IMR-90 (cell line): ENCODE measurements around the gene TLR1. TPM values are rescaled to one million over a fixed set of nuclear protein-coding genes. Genes with fewer than 3 reads are reported as not detected.

Experiments
- ATAC-seq: fragments of 200-7000 bp; cut with Tn5 transposase; 2 replicates; pipeline ENCODE4 v1.9.1; 2020; ENCODE audit warnings: low read depth, mild to moderate bottlenecking, moderate library complexity
- BruUV-seq: library from RNA; stranded (reverse); fragments of 400-500 nt; replicated peaks from 2 replicates; lab custom pipeline; 2021; lab: Mats Ljungman, UMichigan
- CTCF ChIA-PET: fragments of 300-600 bp; formaldehyde crosslinking; extraction: SDS; loops from one replicate; lab custom pipeline; 2021; ENCODE audit warnings: antibody characterized with exemption; lab: Yijun Ruan, JAX
- POLR2A ChIA-PET: fragments of 300-600 bp; sonication (Branson Sonifier 250); formaldehyde crosslinking; loops from one replicate; lab custom pipeline; 2022; ENCODE audit warnings: antibody characterized with exemption; ENCODE audit not compliant: unreplicated experiment; lab: Charles Lee
- DNase-seq: peaks from one replicate; pipeline ENCODE4 v3.0.0; 2013
- H2AFZ ChIP-seq: replicated peaks from 2 replicates; pipeline ENCODE3; 2013; ENCODE audit warnings: low read length, mild to moderate bottlenecking; ENCODE audit not compliant: poor library complexity
- H2AK5ac ChIP-seq: 2 replicates; pipeline ENCODE4 v1.6.1; 2013; ENCODE audit warnings: low read depth, low read length, inconsistent platforms
- H2AK9ac ChIP-seq: replicated peaks from 2 replicates; pipeline ENCODE3; 2013; ENCODE audit warnings: mild to moderate bottlenecking, low read depth, low read length, moderate library complexity; ENCODE audit not compliant: poor library complexity
- H2BK120ac ChIP-seq: 2 replicates; pipeline ENCODE4 v1.6.1; 2013; ENCODE audit warnings: low read depth, low read length, inconsistent platforms
- H2BK15ac ChIP-seq: 3 replicates; pipeline ENCODE4 v1.6.1; 2013; ENCODE audit warnings: low read depth, low read length, inconsistent platforms
- H2BK20ac ChIP-seq: 2 replicates; pipeline ENCODE4 v1.6.1; 2013; ENCODE audit warnings: low read depth, mild to moderate bottlenecking, inconsistent platforms, low read length, moderate library complexity
- H2BK5ac ChIP-seq: 2 replicates; pipeline ENCODE4 v1.6.1; 2013; ENCODE audit warnings: mild to moderate bottlenecking, low read depth, low read length, inconsistent platforms; ENCODE audit not compliant: poor library complexity, severe bottlenecking
- H3K14ac ChIP-seq: replicated peaks from 2 replicates; pipeline ENCODE4 v1.6.1; 2013; ENCODE audit warnings: low read depth, low read length, inconsistent platforms
- H3K18ac ChIP-seq: 2 replicates; pipeline ENCODE4 v1.6.1; 2013; ENCODE audit warnings: low read depth, low read length, control low read depth
- H3K23ac ChIP-seq: 2 replicates; pipeline ENCODE4 v1.6.1; 2013; ENCODE audit warnings: low read depth, low read length, inconsistent platforms
- H3K27ac ChIP-seq: 2 replicates; pipeline ENCODE4 v1.5.1; 2013; ENCODE audit warnings: mild to moderate bottlenecking, control low read depth, low read length; ENCODE audit not compliant: insufficient read depth
- H3K27me3 ChIP-seq: 2 replicates; pipeline ENCODE4 v1.6.1; 2013; ENCODE audit warnings: low read length; ENCODE audit not compliant: control insufficient read depth, insufficient read depth
- H3K36me3 ChIP-seq: 2 replicates; pipeline ENCODE4 v1.6.1; 2013; ENCODE audit warnings: low read length, mixed read lengths; ENCODE audit not compliant: control insufficient read depth, insufficient read depth
- H3K4ac ChIP-seq: 2 replicates; pipeline ENCODE4 v1.6.1; 2013; ENCODE audit warnings: low read depth, low read length, inconsistent platforms
- H3K4me1 ChIP-seq: 2 replicates; pipeline ENCODE4 v1.6.1; 2013; ENCODE audit warnings: low read length, mixed read lengths; ENCODE audit not compliant: control insufficient read depth, insufficient read depth
- H3K4me2 ChIP-seq: 2 replicates; pipeline ENCODE4 v1.6.1; 2013; ENCODE audit warnings: low read depth, mild to moderate bottlenecking, control low read depth, low read length, moderate library complexity
- H3K4me3 ChIP-seq: 2 replicates; pipeline ENCODE4 v1.5.1; 2013; ENCODE audit warnings: low read depth, mild to moderate bottlenecking, control low read depth, low read length, moderate library complexity; ENCODE audit not compliant: insufficient read depth
- H3K56ac ChIP-seq: 2 replicates; pipeline ENCODE4 v1.6.1; 2013; ENCODE audit warnings: low read length, inconsistent platforms; ENCODE audit not compliant: insufficient read depth; ENCODE audit errors: extremely low read depth
- H3K79me1 ChIP-seq, 2 experiments: 2 replicates each; pipeline ENCODE4 v1.6.1; 2013; ENCODE audit warnings: low read length in 2 of 2, inconsistent platforms in 1 of 2, low read depth in 1 of 2
- H3K9ac ChIP-seq: 2 replicates; pipeline ENCODE4 v1.6.1; 2013; ENCODE audit warnings: low read depth, low read length, control low read depth
- H3K9me1 ChIP-seq: 2 replicates; pipeline ENCODE4 v1.6.1; 2013; ENCODE audit warnings: low read length, inconsistent platforms; ENCODE audit not compliant: insufficient read depth
- H3K9me3 ChIP-seq: 2 replicates; pipeline ENCODE4 v1.6.1; 2013; ENCODE audit warnings: low read length; ENCODE audit not compliant: control insufficient read depth, insufficient read depth
- H4K20me1 ChIP-seq: 2 replicates; pipeline ENCODE4 v1.6.1; 2013; ENCODE audit warnings: low read length, inconsistent platforms; ENCODE audit not compliant: insufficient read depth
- H4K5ac ChIP-seq: 2 replicates; pipeline ENCODE4 v1.6.1; 2013; ENCODE audit warnings: mild to moderate bottlenecking, low read depth, low read length, control low read depth
- H4K8ac ChIP-seq, 2 experiments: 2 replicates each; pipeline ENCODE4 v1.6.1; 2013; ENCODE audit warnings: low read depth in 2 of 2, low read length in 2 of 2, control low read depth in 1 of 2, inconsistent platforms in 1 of 2
- H4K91ac ChIP-seq: 2 replicates; pipeline ENCODE4 v1.6.1; 2013; ENCODE audit warnings: low read depth, low read length, inconsistent platforms; ENCODE audit not compliant: insufficient read depth
- BHLHE40 ChIP-seq: fragments of 150-350 bp; IDR thresholded peaks from 2 replicates; pipeline ENCODE4 v1.6.1; 2016; ENCODE audit warnings: mild to moderate bottlenecking, low read depth, low read length
- CEBPB ChIP-seq: IDR thresholded peaks from 2 replicates; pipeline ENCODE4 v1.6.1; 2012; ENCODE audit warnings: low read depth, low read length, improper control_type of control experiment
- ELK1 ChIP-seq: fragments of 150-350 bp; IDR thresholded peaks from 2 replicates; pipeline ENCODE4 v1.6.1; 2016; ENCODE audit warnings: low read depth, mild to moderate bottlenecking, low read length, moderate library complexity, borderline replicate concordance
- MAFK ChIP-seq: IDR thresholded peaks from 2 replicates; pipeline ENCODE4 v1.6.1; 2012; ENCODE audit warnings: low read depth, low read length, improper control_type of control experiment
- MAZ ChIP-seq: IDR thresholded peaks from 2 replicates; pipeline ENCODE4 v1.6.1; 2012; ENCODE audit warnings: low read depth, mild to moderate bottlenecking, low read length, improper control_type of control experiment, moderate library complexity, borderline replicate concordance
- MXI1 ChIP-seq: IDR thresholded peaks from 2 replicates; pipeline ENCODE4 v1.6.1; 2012; ENCODE audit warnings: low read depth, mild to moderate bottlenecking, low read length, moderate library complexity, borderline replicate concordance
- NFE2L2 ChIP-seq: fragments of 150-350 bp; IDR thresholded peaks from 2 replicates; pipeline ENCODE4 v1.6.1; 2016; ENCODE audit warnings: low read depth, mild to moderate bottlenecking, low read length
- POLR2A ChIP-seq: IDR thresholded peaks from 2 replicates; pipeline ENCODE4 v1.6.1; 2012; ENCODE audit warnings: mild to moderate bottlenecking, low read depth, low read length
- RAD21 ChIP-seq: IDR thresholded peaks from 2 replicates; pipeline ENCODE4 v1.6.1; 2012; ENCODE audit warnings: low read length, improper control_type of control experiment
- RCOR1 ChIP-seq: IDR thresholded peaks from 2 replicates; pipeline ENCODE4 v1.6.1; 2012; ENCODE audit warnings: mild to moderate bottlenecking, low read length, improper control_type of control experiment; ENCODE audit not compliant: insufficient replicate concordance
- WGBS, 2 experiments: methylation state at CpG; one replicate each; pipeline versions ENCODE4 v1.1.5 to v1.1.7; 2013; ENCODE audit warnings: missing lambda C conversion rate in 2 of 2; ENCODE audit not compliant: insufficient read length in 1 of 2; ENCODE audit errors: extremely low coverage in 2 of 2; 5-methylcytosine and 5-hydroxymethylcytosine counted together
- dilution Hi-C: fragments of 300-500 bp; cut with HindIII; formaldehyde crosslinking; loops from one replicate; pipeline ENCODE4 v1.14.3; 2018; ENCODE audit warnings: low sequenced_read_pairs; ENCODE audit not compliant: unreplicated experiment
- in situ Hi-C: fragments of 300-500 bp; cut with MboI; formaldehyde crosslinking; loops from 3 replicates; pipeline ENCODE4 v1.14.3; 2019; ENCODE audit warnings: low sequenced_read_pairs, inconsistent platforms, mixed read lengths
- intact Hi-C: fragments of 100-400 bp; cut with micrococcal nuclease; formaldehyde crosslinking; loops from 2 replicates; pipeline ENCODE4 v1.10.0; 2022
- polyA plus RNA-seq, 3 experiments: library from polyadenylated mRNA; depleted of rRNA; stranded (reverse); fragments of >200 nt; gene quantifications; 2 replicates each; pipeline ENCODE4 v1.2.3, GENCODE V29; 2012; ENCODE audit warnings: low replicate concordance in 1 of 3
- total RNA-seq: library from RNA; depleted of rRNA; stranded (reverse); fragments of >200 nt; gene quantifications from 2 replicates; pipeline ENCODE4 v1.2.3, GENCODE V29; 2012
- TF ChIP-seq, protein P1 (sequence below): conservative IDR thresholded peaks from 2 replicates; pipeline ENCODE4 v1.5.1; 2012; ENCODE audit warnings: mild to moderate bottlenecking, low read depth, low read length, improper control_type of control experiment

TLR1 gene
- total and polyA plus RNA-seq, 2 of the 4 experiments (the other 2 are of a cell fraction) = 0.24 to 1.1 TPM

DNA sequence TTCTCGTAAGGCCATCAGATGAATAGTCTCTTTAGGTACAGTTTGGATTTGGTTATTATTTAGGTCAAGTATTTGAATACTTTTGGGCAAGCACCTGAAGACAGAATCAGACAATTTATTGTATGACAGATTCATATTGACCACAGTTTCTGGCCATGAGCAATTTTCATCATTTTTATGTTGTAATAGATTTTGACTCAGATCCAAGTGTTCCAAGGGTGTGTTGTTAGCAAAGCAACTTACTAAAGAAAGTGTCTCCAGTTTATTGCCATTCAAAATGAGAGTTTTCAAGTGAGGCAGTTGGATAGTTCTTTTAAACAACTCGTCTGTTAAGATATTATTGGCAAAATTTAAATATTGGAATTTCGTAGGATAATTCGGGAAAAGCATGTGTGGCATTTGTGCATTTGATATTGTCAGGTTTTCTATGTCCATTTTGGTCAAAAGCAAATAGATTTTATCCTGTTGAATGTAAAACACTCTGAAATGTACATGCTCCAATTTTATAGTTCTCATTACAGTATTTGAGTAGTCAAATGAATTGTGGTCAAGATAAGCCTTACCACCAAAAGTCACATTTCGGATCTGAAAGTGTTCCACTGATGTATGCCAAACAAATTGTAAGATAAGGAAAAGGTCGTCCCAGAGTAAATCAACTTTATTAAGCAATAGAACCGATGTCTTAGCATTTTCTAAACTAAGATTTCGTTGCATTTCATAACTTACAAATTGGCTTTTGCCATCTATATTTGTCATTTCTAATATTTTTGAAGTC lies 30.2 kb downstream of the TLR1 start:
- no peaks in the 10 kb centered on the region for H3K9me1 ChIP-seq
- no peak overlapping the region for H4K91ac ChIP-seq
- H2BK20ac ChIP-seq = no peak overlapping the region
- H3K9ac ChIP-seq = no peak overlapping the region
- H4K5ac ChIP-seq = no peak overlapping the region
- no peak for TF ChIP-seq MAZ
- TF ChIP-seq MXI1 = no peak
- TF ChIP-seq RCOR1 = no peak
- TF ChIP-seq MAFK = no peak
- no peak for TF ChIP-seq NFE2L2
- no peak for TF ChIP-seq POLR2A
- no peak for TF ChIP-seq CEBPB
- no peak for TF ChIP-seq RAD21
- no peak for TF ChIP-seq ELK1
- TF ChIP-seq BHLHE40 = no peak
- TF ChIP-seq, protein P1, sequence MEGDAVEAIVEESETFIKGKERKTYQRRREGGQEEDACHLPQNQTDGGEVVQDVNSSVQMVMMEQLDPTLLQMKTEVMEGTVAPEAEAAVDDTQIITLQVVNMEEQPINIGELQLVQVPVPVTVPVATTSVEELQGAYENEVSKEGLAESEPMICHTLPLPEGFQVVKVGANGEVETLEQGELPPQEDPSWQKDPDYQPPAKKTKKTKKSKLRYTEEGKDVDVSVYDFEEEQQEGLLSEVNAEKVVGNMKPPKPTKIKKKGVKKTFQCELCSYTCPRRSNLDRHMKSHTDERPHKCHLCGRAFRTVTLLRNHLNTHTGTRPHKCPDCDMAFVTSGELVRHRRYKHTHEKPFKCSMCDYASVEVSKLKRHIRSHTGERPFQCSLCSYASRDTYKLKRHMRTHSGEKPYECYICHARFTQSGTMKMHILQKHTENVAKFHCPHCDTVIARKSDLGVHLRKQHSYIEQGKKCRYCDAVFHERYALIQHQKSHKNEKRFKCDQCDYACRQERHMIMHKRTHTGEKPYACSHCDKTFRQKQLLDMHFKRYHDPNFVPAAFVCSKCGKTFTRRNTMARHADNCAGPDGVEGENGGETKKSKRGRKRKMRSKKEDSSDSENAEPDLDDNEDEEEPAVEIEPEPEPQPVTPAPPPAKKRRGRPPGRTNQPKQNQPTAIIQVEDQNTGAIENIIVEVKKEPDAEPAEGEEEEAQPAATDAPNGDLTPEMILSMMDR = no peak
- no peak overlapping the region for H3K23ac ChIP-seq
- no TSS peak for BruUV-seq
- H2BK15ac ChIP-seq = no peak overlapping the region
- H3K27ac ChIP-seq = no peak overlapping the region
- no peaks in the 10 kb centered on the region for H3K36me3 ChIP-seq
- H3K4ac ChIP-seq = no peak overlapping the region
- no peak overlapping the region for H3K56ac ChIP-seq
- no peaks in the 10 kb centered on the region for H3K9me3 ChIP-seq
- H3K14ac ChIP-seq = no peak overlapping the region
- H2BK120ac ChIP-seq = no peak overlapping the region
- POLR2A ChIA-PET = no interaction called here
- no CpG with 5 or more reads among the region's 8 CpGs for WGBS, 2 experiments
- CTCF ChIA-PET = interaction anchor here (0.8 kb wide), 1 partner anchor 10 kb away, joined by 3 read pairs; no protein-coding TSS in a partner anchor
- no peak for ATAC-seq
- H2BK5ac ChIP-seq = no peak overlapping the region
- no peak overlapping the region for H3K4me2 ChIP-seq
- DNase-seq = no peak
- no peak overlapping the region for H2AK5ac ChIP-seq
- H3K18ac ChIP-seq = no peak overlapping the region
- H2AK9ac ChIP-seq = no peak overlapping the region
- in situ Hi-C loops (no loop called here), dilution Hi-C loops (no loop called here), intact Hi-C loops (no loop called here)
- H3K27me3 ChIP-seq = peaks cover 10% of the 10 kb centered on the region
- H4K8ac ChIP-seq = no peak overlapping the region
- no peaks in the 10 kb centered on the region for H3K4me1 ChIP-seq
- H3K4me3 ChIP-seq = no peak overlapping the region
- H3K79me1 ChIP-seq = no peaks in the 10 kb centered on the region
- H2AFZ ChIP-seq = no peak overlapping the region
- no peaks in the 10 kb centered on the region for H4K20me1 ChIP-seq
